ENCODE results near the gene CACNA2D3. TPM values are rescaled to one million over a fixed set of nuclear protein-coding genes. Genes with fewer than 3 reads are reported as not detected.

Gene CACNA2D3
- total and polyA plus RNA-seq, 2 experiments from 2014 or later: 0.30 to 0.43 TPM

DNA sequence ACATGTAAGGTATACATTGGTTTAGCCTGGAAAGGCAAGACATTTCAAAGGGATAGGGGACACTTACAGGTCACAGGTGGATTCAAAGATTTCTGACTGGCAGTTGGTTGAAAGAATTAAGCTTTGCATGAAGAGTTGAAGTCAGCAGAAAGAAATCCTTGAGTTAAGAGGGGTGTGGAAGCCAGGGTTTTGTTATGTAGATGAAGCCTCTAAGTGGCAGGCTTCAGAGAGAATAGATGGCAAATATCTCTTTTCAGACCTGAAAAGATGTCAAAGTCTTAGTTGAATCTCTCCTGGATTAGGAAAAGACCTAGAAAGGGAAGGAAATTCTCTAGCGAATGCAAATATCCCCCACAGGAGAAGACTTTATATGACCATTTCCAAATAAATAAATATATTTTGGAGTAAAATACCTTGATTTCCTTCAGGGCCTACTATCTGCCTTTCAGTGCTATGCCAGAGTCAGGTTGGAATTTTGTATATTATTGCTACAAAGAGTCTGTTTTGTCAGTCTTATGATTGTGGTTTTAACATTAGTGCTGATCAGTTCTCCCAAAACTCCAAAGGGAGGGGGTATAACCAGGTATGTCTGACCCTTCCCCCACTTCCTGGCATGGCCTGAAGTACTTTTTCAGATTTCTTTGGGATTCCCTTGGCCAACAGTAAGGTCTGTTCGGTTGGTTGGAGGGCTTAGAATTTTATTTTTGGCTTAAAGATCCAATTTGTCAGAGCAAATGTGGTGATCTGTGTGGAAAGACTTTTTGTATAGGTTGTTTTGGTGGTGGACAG lies 519.1 kb downstream of the CACNA2D3 start:
- in situ Hi-C loops (cut with MboI): no loop called here
- Histone ChIP-seq H3K9me3 (ENCODE audit: low read depth) (no peaks in the 10 kb centered on the region), H3K4me3 (no peak overlapping the region), H3K4me2 (ENCODE audit: unreplicated experiment) (no peak overlapping the region), H3K27me3 (replicated peaks; ENCODE audit: insufficient read depth) (no peaks in the 10 kb centered on the region), H4K20me1 (ENCODE audit: insufficient read depth) (no peaks in the 10 kb centered on the region), H3K36me3 (ENCODE audit: low read depth) (no peaks in the 10 kb centered on the region), H3F3A (ENCODE audit: insufficient read depth) (no peaks in the 10 kb centered on the region), H3K4me1 (ENCODE audit: insufficient read depth) (no peaks in the 10 kb centered on the region), H2AFZ (no peak overlapping the region), H3K27ac (no peak overlapping the region), H3K9ac (no peak overlapping the region), H3K79me2 (ENCODE audit: insufficient read depth) (no peaks in the 10 kb centered on the region), H3K9me2 (ENCODE audit: insufficient read depth) (no peaks in the 10 kb centered on the region)
- 38 to 47% methylated on average over 2 of the region's 2 CpGs for WGBS, 2 experiments (ENCODE audit: low coverage in 1 of 2, low lambda C conversion rate in 2 of 2, missing lambda C conversion rate in 2 of 2)
- no peak for DNase-seq
- TF ChIP-seq EZH2 (IDR thresholded peaks at IDR 0.05; ENCODE audit: insufficient read depth, poor library complexity, severe bottlenecking) (no peak), EZH2phosphoT487 (IDR thresholded peaks at IDR 0.05; ENCODE audit: insufficient read depth, low read depth) (no peak)

DNA sequence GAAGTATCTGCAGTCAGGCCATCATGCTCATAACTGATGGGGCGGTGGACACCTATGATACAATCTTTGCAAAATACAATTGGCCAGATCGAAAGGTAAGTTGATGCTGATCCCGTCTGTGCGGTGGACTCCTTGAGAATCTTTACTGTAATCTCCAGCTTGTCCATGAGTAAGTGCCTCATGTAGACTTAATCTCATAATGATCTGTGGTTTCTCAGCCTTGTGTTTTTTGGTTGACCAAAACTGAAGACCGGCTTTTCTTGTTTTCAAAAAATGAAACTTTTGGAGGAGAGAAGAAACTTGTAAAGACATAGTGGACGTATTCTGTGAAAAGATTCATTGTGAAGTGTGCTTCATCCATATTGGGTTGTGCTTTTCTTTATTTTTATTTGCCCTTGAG lies 519.8 kb downstream of the CACNA2D3 start:
- in situ Hi-C loops (cut with MboI): no loop called here
- H3K9me2 ChIP-seq (ENCODE audit: insufficient read depth): no peaks in the 10 kb centered on the region
- no peak overlapping the region for H2AFZ ChIP-seq
- H3K27ac ChIP-seq: no peak overlapping the region
- H3K4me2 ChIP-seq (ENCODE audit: unreplicated experiment): no peak overlapping the region
- no peak for TF ChIP-seq EZH2phosphoT487 (IDR thresholded peaks at IDR 0.05; ENCODE audit: insufficient read depth, low read depth)
- no peak for TF ChIP-seq EZH2 (IDR thresholded peaks at IDR 0.05; ENCODE audit: insufficient read depth, poor library complexity, severe bottlenecking)
- no peaks in the 10 kb centered on the region for H3K4me1 ChIP-seq (ENCODE audit: insufficient read depth)
- no peak for DNase-seq
- no peaks in the 10 kb centered on the region for H4K20me1 ChIP-seq (ENCODE audit: insufficient read depth)
- no peaks in the 10 kb centered on the region for H3K36me3 ChIP-seq (ENCODE audit: low read depth)
- no peak overlapping the region for H3K4me3 ChIP-seq
- H3K27me3 ChIP-seq (replicated peaks; ENCODE audit: insufficient read depth): no peaks in the 10 kb centered on the region
- H3K9ac ChIP-seq: no peak overlapping the region
- H3F3A ChIP-seq (ENCODE audit: insufficient read depth): no peaks in the 10 kb centered on the region
- H3K9me3 ChIP-seq (ENCODE audit: low read depth): no peaks in the 10 kb centered on the region
- no peaks in the 10 kb centered on the region for H3K79me2 ChIP-seq (ENCODE audit: insufficient read depth)
- WGBS, 2 experiments (ENCODE audit: low coverage in 1 of 2, low lambda C conversion rate in 2 of 2, missing lambda C conversion rate in 2 of 2): 62 to 68% methylated on average over 6 of the region's 6 CpGs

DNA sequence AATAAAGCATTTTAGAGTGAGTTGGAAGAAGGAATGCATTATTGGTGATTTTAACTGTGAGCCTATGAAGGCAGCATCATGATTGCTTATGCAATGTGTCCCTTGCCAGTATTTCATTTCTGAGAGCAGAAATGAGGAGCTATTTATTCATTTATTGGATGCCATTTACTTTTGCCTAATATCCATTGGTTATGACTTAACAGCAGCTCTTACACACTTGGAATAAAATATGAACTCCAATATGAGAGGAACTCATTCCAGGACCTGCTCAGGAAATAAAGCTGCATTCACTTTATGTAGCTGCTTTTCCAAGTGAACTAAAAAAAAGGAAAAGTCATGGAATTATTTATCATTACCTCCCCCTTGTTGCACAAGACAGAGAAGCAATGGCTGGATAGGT lies 525.4 kb downstream of the CACNA2D3 start:
- no peak overlapping the region for H3K27ac ChIP-seq
- H3K9ac ChIP-seq: no peak overlapping the region
- H3K4me2 ChIP-seq (ENCODE audit: unreplicated experiment): no peak overlapping the region
- no peaks in the 10 kb centered on the region for H3K27me3 ChIP-seq (replicated peaks; ENCODE audit: insufficient read depth)
- H3K36me3 ChIP-seq (ENCODE audit: low read depth): no peaks in the 10 kb centered on the region
- no peaks in the 10 kb centered on the region for H3K4me1 ChIP-seq (ENCODE audit: insufficient read depth)
- H3K4me3 ChIP-seq: no peak overlapping the region
- H2AFZ ChIP-seq: no peak overlapping the region
- no peaks in the 10 kb centered on the region for H3K9me3 ChIP-seq (ENCODE audit: low read depth)
- no peaks in the 10 kb centered on the region for H4K20me1 ChIP-seq (ENCODE audit: insufficient read depth)
- DNase-seq: no peak
- TF ChIP-seq EZH2 (IDR thresholded peaks at IDR 0.05; ENCODE audit: insufficient read depth, poor library complexity, severe bottlenecking) (no peak), EZH2phosphoT487 (IDR thresholded peaks at IDR 0.05; ENCODE audit: insufficient read depth, low read depth) (no peak)
- H3K9me2 ChIP-seq (ENCODE audit: insufficient read depth): no peaks in the 10 kb centered on the region
- in situ Hi-C loops (cut with MboI): no loop called here
- H3K79me2 ChIP-seq (ENCODE audit: insufficient read depth): no peaks in the 10 kb centered on the region
- H3F3A ChIP-seq (ENCODE audit: insufficient read depth): no peaks in the 10 kb centered on the region

DNA sequence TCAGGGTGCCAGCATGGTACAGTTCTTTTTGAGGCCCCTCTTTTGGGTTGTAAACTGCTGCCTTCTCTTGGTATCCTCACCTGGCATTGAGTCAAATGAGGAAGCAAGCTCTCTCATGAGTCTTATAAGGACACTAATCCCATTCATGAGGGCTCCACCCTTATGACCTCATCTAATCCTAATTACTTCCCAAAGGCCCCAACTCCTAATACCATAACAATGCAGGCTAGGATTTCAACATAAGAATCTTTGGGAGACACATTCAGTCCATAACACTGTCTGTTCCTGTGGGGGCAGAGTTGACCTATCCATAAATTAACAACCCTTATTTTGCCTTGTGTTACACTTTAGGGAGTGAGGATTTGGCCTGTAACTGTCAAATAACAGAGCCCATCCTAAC lies 527.2 kb downstream of the CACNA2D3 start:
- Histone ChIP-seq H3K9me3 (ENCODE audit: low read depth) (no peaks in the 10 kb centered on the region), H3K9ac (no peak overlapping the region), H3K4me3 (no peak overlapping the region), H3K4me2 (ENCODE audit: unreplicated experiment) (no peak overlapping the region), H3K79me2 (ENCODE audit: insufficient read depth) (no peaks in the 10 kb centered on the region), H4K20me1 (ENCODE audit: insufficient read depth) (no peaks in the 10 kb centered on the region), H3K9me2 (ENCODE audit: insufficient read depth) (no peaks in the 10 kb centered on the region), H2AFZ (no peak overlapping the region), H3F3A (ENCODE audit: insufficient read depth) (no peaks in the 10 kb centered on the region), H3K27ac (no peak overlapping the region), H3K4me1 (ENCODE audit: insufficient read depth) (no peaks in the 10 kb centered on the region), H3K36me3 (ENCODE audit: low read depth) (no peaks in the 10 kb centered on the region), H3K27me3 (replicated peaks; ENCODE audit: insufficient read depth) (no peaks in the 10 kb centered on the region)
- in situ Hi-C loops (cut with MboI): no loop called here
- no peak for TF ChIP-seq EZH2phosphoT487 (IDR thresholded peaks at IDR 0.05; ENCODE audit: insufficient read depth, low read depth)
- no peak for TF ChIP-seq EZH2 (IDR thresholded peaks at IDR 0.05; ENCODE audit: insufficient read depth, poor library complexity, severe bottlenecking)
- no peak for DNase-seq
